ENCODE measurements around the gene RPEL1.

- TF ChIP-seq, protein P1, sequence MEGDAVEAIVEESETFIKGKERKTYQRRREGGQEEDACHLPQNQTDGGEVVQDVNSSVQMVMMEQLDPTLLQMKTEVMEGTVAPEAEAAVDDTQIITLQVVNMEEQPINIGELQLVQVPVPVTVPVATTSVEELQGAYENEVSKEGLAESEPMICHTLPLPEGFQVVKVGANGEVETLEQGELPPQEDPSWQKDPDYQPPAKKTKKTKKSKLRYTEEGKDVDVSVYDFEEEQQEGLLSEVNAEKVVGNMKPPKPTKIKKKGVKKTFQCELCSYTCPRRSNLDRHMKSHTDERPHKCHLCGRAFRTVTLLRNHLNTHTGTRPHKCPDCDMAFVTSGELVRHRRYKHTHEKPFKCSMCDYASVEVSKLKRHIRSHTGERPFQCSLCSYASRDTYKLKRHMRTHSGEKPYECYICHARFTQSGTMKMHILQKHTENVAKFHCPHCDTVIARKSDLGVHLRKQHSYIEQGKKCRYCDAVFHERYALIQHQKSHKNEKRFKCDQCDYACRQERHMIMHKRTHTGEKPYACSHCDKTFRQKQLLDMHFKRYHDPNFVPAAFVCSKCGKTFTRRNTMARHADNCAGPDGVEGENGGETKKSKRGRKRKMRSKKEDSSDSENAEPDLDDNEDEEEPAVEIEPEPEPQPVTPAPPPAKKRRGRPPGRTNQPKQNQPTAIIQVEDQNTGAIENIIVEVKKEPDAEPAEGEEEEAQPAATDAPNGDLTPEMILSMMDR (IDR thresholded peaks at IDR 0.05): no peak
- no peak for TF ChIP-seq POLR2A (IDR thresholded peaks at IDR 0.05)
These were observed 14.3 kb downstream of the RPEL1 start for GRCh38 chr10:103259989-103260388.
